Loucy (cell line): Measurements from ENCODE around the gene CNIH3.

Source experiments
- EZH2phosphoT487 ChIP-seq: fragments of 200-600 bp; IDR thresholded peaks from 2 replicates; pipeline ENCODE4 v1.6.1; 2018; ENCODE audit warnings: antibody characterized with exemption, mild to moderate bottlenecking, moderate library complexity, borderline replicate concordance
- TF ChIP-seq, protein P1 (sequence below): fragments of 200-600 bp; sonication (generic); conservative IDR thresholded peaks from 2 replicates; pipeline ENCODE4 v1.5.1; 2014; ENCODE audit warnings: mild to moderate bottlenecking, antibody characterized with exemption, low read length

DNA sequence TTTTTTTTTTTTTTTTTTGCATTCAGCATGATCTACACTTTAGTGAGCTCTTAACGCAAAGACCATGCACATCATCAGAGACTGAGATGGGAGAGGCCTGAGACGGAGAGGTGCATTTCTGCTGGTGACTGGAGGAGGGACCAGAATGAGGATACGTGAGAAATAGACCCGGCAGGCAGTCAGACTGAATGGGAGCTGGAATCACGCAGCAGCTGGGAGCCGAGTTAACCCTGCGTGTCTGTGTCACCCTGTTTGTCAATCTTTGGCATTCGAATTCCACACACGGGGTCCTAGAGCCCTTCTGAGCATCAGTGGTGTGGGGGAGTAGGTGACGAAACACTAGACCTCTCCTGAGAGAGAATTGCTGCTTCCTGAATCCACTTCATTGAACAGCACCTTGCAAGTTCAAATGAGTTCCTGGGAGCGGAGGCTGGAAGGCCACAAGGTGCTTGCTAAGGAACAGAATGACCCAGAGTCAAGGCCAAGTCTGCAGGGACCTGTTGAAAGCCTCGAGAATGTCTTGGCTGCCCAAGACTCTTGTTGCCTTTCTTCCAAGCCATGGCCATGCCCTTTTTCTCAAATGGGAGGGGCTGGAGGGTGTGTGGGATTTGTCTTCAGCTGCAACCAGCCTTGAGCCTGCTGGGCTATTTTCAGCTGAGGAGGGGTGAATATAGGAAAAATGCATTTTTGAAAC is 123.3 kb downstream of the CNIH3 start:
- TF ChIP-seq, protein P1, sequence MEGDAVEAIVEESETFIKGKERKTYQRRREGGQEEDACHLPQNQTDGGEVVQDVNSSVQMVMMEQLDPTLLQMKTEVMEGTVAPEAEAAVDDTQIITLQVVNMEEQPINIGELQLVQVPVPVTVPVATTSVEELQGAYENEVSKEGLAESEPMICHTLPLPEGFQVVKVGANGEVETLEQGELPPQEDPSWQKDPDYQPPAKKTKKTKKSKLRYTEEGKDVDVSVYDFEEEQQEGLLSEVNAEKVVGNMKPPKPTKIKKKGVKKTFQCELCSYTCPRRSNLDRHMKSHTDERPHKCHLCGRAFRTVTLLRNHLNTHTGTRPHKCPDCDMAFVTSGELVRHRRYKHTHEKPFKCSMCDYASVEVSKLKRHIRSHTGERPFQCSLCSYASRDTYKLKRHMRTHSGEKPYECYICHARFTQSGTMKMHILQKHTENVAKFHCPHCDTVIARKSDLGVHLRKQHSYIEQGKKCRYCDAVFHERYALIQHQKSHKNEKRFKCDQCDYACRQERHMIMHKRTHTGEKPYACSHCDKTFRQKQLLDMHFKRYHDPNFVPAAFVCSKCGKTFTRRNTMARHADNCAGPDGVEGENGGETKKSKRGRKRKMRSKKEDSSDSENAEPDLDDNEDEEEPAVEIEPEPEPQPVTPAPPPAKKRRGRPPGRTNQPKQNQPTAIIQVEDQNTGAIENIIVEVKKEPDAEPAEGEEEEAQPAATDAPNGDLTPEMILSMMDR, result no peak
- no peak for TF ChIP-seq EZH2phosphoT487
